ENCODE measurements around the gene CCDC88B.
"Not testable (repeated sequence)": the region's sequence is repeated elsewhere in the genome, so short reads cannot be mapped to it uniquely, and the experiment has no call there.

Gene CCDC88B

DNA sequence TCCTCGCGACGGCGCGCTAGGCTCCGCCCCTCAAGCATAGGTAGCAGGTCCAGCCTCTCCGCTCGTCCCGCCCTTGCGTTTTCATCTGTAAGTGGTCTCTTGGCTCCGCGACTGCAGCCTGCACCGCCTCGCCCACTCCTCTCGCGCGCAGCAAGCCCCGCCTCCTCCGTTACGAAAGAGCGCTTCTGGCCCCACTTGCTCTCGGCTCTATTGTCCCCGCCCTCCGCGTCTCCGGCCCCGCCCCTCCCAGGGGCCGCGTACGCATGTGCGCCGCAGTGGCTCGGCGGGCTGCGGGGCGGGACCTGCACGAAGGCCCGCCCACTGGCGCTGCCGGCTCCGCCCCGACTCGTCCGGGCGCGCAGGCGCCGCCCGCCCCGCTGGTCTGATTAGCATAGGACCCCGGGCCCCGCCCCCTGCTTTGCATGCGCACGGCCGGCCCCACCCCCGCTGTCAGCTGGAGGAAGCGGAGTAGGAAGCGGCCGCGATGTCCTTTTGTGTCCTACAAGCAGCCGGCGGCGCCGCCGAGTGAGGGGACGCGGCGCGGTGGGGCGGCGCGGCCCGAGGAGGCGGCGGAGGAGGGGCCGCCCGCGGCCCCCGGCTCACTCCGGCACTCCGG lies 34.8 kb upstream of the CCDC88B start, which contains the start of gene ESRRA:
Gene ESRRA (plus strand): TSS at position 450 of the 616 bp plus-strand sequence. CDS start 1,656 bp downstream, outside the sequence.
- DNase-seq (ENCODE audit: extremely low read depth in 1 of 2, low read depth in 1 of 2): peak; percentile 99 to 100

GRCh38 chr11:64305691-64306562 lies 34.1 kb upstream of the CCDC88B start:
- DNase-seq (ENCODE audit: extremely low read depth in 1 of 2, low read depth in 1 of 2): peak; percentile 46 to 68

DNA sequence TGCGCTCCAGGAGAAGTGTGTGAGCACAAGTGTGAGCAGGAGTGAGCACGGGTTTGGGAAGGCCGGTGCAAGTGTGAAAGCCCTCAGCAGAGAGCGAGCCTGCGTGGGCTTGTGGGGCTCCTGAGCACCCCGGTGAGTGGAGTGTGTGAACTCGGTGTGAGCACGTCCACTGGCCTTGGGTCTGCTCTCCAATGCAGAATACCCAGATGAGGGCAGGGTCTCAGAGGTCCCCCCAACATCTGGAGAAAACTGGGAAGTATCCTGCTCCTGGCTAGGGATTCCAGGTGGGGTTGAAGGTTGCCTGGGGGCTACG lies 33.5 kb upstream of the CCDC88B start:
- no peak for DNase-seq (ENCODE audit: extremely low read depth in 1 of 2, low read depth in 1 of 2)

- DNase-seq (ENCODE audit: extremely low read depth in 1 of 2, low read depth in 1 of 2): no peak
These were observed 33.0 kb upstream of the CCDC88B start for GRCh38 chr11:64306876-64307622.

- not testable (repeated sequence) for DNase-seq (ENCODE audit: extremely low read depth in 1 of 2, low read depth in 1 of 2)
These were observed 32.2 kb upstream of the CCDC88B start for GRCh38 chr11:64307795-64308194.

- DNase-seq (ENCODE audit: extremely low read depth in 1 of 2, low read depth in 1 of 2): no peak
These were observed 27.1 kb upstream of the CCDC88B start for GRCh38 chr11:64312947-64313346.

DNA sequence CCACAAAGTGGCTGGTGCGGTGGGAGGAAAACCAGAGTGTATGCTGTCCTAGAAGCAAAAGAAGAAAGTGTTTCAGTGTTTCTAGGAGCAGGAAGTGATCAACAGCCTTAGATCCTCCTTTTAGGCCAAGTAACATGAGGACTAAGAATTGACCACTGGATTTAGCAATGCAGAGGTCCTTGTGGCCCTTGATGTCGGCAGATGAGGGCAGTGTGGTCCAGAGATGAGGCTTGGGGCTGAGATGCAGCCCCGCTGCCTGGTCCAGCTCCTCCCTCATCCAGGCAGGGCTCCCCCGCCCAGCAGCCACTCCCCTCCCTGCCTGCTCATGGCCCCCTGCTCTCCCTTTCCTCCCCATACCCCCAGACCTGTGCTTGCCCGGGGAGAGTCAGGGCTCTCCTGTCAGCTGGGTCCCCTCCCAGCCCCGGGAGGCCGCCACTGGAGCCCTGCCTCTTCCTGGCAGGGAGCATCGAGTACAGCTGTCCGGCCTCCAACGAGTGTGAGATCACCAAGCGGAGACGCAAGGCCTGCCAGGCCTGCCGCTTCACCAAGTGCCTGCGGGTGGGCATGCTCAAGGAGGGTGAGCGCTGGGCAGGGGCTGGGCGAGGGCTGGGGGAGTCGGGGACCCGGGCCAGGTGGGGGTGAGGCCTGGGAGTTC lies 26.4 kb upstream of the CCDC88B start:
- DNase-seq (ENCODE audit: extremely low read depth in 1 of 2, low read depth in 1 of 2): no peak

- DNase-seq (ENCODE audit: extremely low read depth in 1 of 2, low read depth in 1 of 2): no peak
These were observed 25.7 kb upstream of the CCDC88B start for GRCh38 chr11:64314146-64314804.

DNA sequence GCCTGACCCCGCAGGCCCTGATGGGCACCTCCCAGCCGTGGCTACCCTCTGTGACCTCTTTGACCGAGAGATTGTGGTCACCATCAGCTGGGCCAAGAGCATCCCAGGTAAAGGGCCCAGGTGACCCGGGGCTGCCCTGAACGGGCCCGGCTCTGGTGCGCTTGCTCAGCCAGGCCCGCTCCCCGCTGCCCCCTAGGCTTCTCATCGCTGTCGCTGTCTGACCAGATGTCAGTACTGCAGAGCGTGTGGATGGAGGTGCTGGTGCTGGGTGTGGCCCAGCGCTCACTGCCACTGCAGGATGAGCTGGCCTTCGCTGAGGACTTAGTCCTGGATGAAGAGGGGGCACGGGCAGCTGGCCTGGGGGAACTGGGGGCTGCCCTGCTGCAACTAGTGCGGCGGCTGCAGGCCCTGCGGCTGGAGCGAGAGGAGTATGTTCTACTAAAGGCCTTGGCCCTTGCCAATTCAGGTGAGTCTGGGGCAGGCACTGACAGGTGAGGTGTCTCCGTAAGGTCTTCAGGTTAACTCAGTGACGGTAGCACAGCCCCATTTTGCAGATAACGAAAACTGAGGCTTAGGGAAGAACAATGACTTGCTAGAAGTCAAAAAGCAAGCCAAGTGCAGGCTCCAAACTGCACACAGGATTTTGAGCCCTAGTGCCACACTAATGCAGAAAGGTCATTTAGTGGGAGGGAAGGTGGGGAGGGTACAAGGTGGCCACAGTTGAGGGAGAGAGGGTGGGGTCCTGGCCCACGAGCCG lies 25.0 kb upstream of the CCDC88B start:
- DNase-seq (ENCODE audit: extremely low read depth in 1 of 2, low read depth in 1 of 2): no peak

DNA sequence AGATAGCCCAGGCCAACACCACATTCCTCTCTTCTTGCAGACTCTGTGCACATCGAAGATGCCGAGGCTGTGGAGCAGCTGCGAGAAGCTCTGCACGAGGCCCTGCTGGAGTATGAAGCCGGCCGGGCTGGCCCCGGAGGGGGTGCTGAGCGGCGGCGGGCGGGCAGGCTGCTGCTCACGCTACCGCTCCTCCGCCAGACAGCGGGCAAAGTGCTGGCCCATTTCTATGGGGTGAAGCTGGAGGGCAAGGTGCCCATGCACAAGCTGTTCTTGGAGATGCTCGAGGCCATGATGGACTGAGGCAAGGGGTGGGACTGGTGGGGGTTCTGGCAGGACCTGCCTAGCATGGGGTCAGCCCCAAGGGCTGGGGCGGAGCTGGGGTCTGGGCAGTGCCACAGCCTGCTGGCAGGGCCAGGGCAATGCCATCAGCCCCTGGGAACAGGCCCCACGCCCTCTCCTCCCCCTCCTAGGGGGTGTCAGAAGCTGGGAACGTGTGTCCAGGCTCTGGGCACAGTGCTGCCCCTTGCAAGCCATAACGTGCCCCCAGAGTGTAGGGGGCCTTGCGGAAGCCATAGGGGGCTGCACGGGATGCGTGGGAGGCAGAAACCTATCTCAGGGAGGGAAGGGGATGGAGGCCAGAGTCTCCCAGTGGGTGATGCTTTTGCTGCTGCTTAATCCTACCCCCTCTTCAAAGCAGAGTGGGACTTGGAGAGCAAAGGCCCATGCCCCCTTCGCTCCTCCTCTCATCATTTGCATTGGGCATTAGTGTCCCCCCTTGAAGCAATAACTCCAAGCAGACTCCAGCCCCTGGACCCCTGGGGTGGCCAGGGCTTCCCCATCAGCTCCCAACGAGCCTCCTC lies 24.1 kb upstream of the CCDC88B start:
- not testable (repeated sequence) for DNase-seq (ENCODE audit: extremely low read depth in 1 of 2, low read depth in 1 of 2)

GRCh38 chr11:64316672-64317324 lies 23.2 kb upstream of the CCDC88B start:
- no peak for DNase-seq (ENCODE audit: extremely low read depth in 1 of 2, low read depth in 1 of 2)

GRCh38 chr11:64317325-64317960 lies 22.6 kb upstream of the CCDC88B start, which contains the start of gene TRMT112:
TSS of gene TRMT112 (minus strand) at chr11:64317559. CDS start at chr11:64317526, 33 bp downstream.
- DNase-seq (ENCODE audit: extremely low read depth in 1 of 2, low read depth in 1 of 2): peak; percentile 85 to 98

- peak; percentile 91 to 95 for DNase-seq (ENCODE audit: extremely low read depth in 1 of 2, low read depth in 1 of 2)
These were observed 21.8 kb upstream of the CCDC88B start, which contains the start of gene PRDX5 for GRCh38 chr11:64317961-64318765. TSS of gene PRDX5 (plus strand) at chr11:64318121. CDS start at chr11:64318216, 95 bp downstream.

DNA sequence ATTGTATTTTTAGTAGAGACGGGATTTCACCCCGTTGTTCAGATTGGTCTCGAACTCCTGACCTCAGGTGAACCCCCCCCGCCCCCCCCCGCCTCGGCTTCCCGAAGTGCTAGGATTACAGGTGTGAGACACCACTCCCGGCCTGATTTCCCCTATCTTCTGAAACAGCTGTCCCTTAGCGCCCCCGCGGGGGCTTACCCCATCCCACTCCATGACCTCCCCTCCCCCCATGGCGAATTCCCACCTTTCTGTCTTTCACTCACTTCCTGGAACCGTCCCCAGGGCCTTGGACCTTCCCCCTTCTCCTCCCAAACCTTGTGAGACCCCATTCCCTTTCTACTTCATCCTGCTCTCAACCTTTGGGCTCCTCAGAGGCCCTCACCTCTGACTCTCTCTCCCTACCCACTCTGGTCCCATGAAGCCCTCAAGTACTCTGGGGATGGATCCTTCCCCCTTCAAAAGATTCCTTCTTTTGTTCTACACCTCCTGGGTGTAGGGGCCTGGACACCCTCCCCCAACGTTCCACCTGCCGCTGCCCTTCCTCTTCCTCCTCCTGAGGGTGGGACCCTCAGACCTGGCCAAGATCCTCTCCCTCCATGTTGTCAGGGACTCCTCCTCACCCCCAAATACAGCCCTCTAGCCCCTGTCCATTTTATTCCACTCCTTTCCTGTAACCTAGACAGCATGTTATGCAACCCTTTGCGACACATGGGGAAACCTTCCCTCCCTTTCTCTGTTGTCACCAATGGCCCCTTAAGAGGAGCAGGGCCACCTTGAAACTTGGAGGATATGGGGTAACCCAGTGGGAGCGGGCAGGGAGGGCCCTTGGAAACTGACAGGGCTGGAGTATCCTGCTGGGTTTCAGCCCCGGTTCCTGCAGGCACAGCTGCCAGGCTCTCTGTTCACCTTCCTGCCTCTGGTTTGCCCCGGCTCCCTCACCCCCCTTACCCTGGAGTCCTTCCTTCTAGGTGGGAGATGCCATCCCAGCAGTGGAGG lies 20.9 kb upstream of the CCDC88B start:
- no peak for DNase-seq (ENCODE audit: extremely low read depth in 1 of 2, low read depth in 1 of 2)

DNA sequence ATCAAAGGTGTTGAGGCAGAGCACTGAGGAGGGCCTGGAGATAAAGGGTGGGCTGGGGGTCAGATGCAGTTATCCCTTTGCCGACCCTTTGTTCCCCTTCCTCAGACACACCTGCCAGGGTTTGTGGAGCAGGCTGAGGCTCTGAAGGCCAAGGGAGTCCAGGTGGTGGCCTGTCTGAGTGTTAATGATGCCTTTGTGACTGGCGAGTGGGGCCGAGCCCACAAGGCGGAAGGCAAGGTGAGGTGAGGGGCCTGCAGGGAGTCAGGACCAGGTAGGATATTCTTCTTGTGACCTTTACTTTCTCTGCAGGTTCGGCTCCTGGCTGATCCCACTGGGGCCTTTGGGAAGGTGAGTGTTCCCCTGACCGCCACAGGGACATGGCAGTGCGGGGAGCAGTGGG lies 19.4 kb upstream of the CCDC88B start:
- DNase-seq (ENCODE audit: extremely low read depth in 1 of 2, low read depth in 1 of 2): no peak

GRCh38 chr11:64321026-64321425 lies 19.0 kb upstream of the CCDC88B start:
- no peak for DNase-seq (ENCODE audit: extremely low read depth in 1 of 2, low read depth in 1 of 2)
